Measurements from ENCODE around the gene KCNQ1.
A peak's percentile ranks its signal among the peaks of the same experiment; 100 is the strongest.

Gene KCNQ1

GRCh38 chr11:2400762-2401435, 43.9 kb upstream of the KCNQ1 start:
- Histone ChIP-seq H3K4me2 (peak overlapping the region; percentile 87), H3K4me1 (peaks cover 40% of the 10 kb centered on the region), H3K9me3 (no peaks in the 10 kb centered on the region), H4K20me1 (peaks cover 24% of the 10 kb centered on the region), H3K27me3 (no peaks in the 10 kb centered on the region), H3K9ac (peak overlapping the region; percentile 98), H3K4me3 (peak overlapping the region; percentile 97), H3K36me3 (peaks cover 72% of the 10 kb centered on the region), H3K27ac (peak overlapping the region; percentile 96)
- no peak for TF ChIP-seq Cebpa-rat (IDR thresholded peaks at IDR 0.05)

GRCh38 chr11:2401436-2401984, 43.3 kb upstream of the KCNQ1 start:
- no peak for TF ChIP-seq Cebpa-rat (IDR thresholded peaks at IDR 0.05)
- H4K20me1 ChIP-seq = peaks cover 18% of the 10 kb centered on the region
- H3K27me3 ChIP-seq = no peaks in the 10 kb centered on the region
- peaks cover 66% of the 10 kb centered on the region for H3K36me3 ChIP-seq
- H3K4me3 ChIP-seq = peak overlapping the region; percentile 97
- H3K27ac ChIP-seq = peak overlapping the region; percentile 96
- peaks cover 34% of the 10 kb centered on the region for H3K4me1 ChIP-seq
- H3K9ac ChIP-seq = peak overlapping the region; percentile 98
- no peaks in the 10 kb centered on the region for H3K9me3 ChIP-seq
- H3K4me2 ChIP-seq = peak overlapping the region; percentile 87

GRCh38 chr11:2402106-2402505, 42.7 kb upstream of the KCNQ1 start:
- no peaks in the 10 kb centered on the region for H3K27me3 ChIP-seq
- peaks cover 60% of the 10 kb centered on the region for H3K36me3 ChIP-seq

GRCh38 chr11:2402890-2403645, 41.7 kb upstream of the KCNQ1 start:
- Histone ChIP-seq H3K27me3 (no peaks in the 10 kb centered on the region), H3K4me2 (no peak overlapping the region)

More at GRCh38 chr11:2402106-2402505, 42.7 kb upstream of the KCNQ1 start:
- Histone ChIP-seq H3K4me2 (peak overlapping the region; percentile 87), H3K9me3 (no peaks in the 10 kb centered on the region), H4K20me1 (peaks cover 12% of the 10 kb centered on the region), H3K27ac (peak overlapping the region; percentile 96), H3K9ac (peak overlapping the region; percentile 98), H3K4me3 (peak overlapping the region; percentile 97), H3K4me1 (peaks cover 28% of the 10 kb centered on the region)
- no peak for TF ChIP-seq Cebpa-rat (IDR thresholded peaks at IDR 0.05)

GRCh38 chr11:2404735-2405196, 40.0 kb upstream of the KCNQ1 start:
- peaks cover 11% of the 10 kb centered on the region; the same call in 1 of the 2 replicates for H4K20me1 ChIP-seq
- 0 out of 2 replicates have a peak overlapping the region, but pooled peaks have one; percentile 4 for H3K9ac ChIP-seq
- no peak overlapping the region for H3K4me3 ChIP-seq
- H3K27me3 ChIP-seq = peaks cover 14% of the 10 kb centered on the region
- peaks cover 36% of the 10 kb centered on the region for H3K36me3 ChIP-seq
- no peaks in the 10 kb centered on the region for H3K9me3 ChIP-seq
- peaks cover 25% of the 10 kb centered on the region for H3K4me1 ChIP-seq
- no peak overlapping the region for H3K4me2 ChIP-seq
- no peak overlapping the region for H3K27ac ChIP-seq
- no peak for TF ChIP-seq Cebpa-rat (IDR thresholded peaks at IDR 0.05)

More at GRCh38 chr11:2402890-2403645, 41.7 kb upstream of the KCNQ1 start:
- H3K9me3 ChIP-seq = no peaks in the 10 kb centered on the region
- peaks cover 28% of the 10 kb centered on the region for H3K4me1 ChIP-seq
- H3K9ac ChIP-seq = no peak overlapping the region
- peaks cover 52% of the 10 kb centered on the region for H3K36me3 ChIP-seq
- peaks cover 11% of the 10 kb centered on the region; the same call in 1 of the 2 replicates for H4K20me1 ChIP-seq
- no peak overlapping the region for H3K4me3 ChIP-seq
- no peak for TF ChIP-seq Cebpa-rat (IDR thresholded peaks at IDR 0.05)
- no peak overlapping the region for H3K27ac ChIP-seq

GRCh38 chr11:2406451-2406850, 38.4 kb upstream of the KCNQ1 start:
- H3K9me3 ChIP-seq = no peaks in the 10 kb centered on the region
- peaks cover 9% of the 10 kb centered on the region; the same call in 1 of the 2 replicates for H4K20me1 ChIP-seq
- no peak overlapping the region for H3K9ac ChIP-seq
- peaks cover 36% of the 10 kb centered on the region for H3K36me3 ChIP-seq
- H3K4me1 ChIP-seq = peaks cover 35% of the 10 kb centered on the region
- peaks cover 26% of the 10 kb centered on the region for H3K27me3 ChIP-seq
- H3K4me2 ChIP-seq = no peak overlapping the region
- no peak for TF ChIP-seq Cebpa-rat (IDR thresholded peaks at IDR 0.05)
- no peak overlapping the region for H3K4me3 ChIP-seq
- no peak overlapping the region for H3K27ac ChIP-seq

- no peak overlapping the region for H3K4me2 ChIP-seq
- no peak overlapping the region for H3K4me3 ChIP-seq
- H3K27ac ChIP-seq = no peak overlapping the region
- TF ChIP-seq Cebpa-rat (IDR thresholded peaks at IDR 0.05) = no peak
- peaks cover 30% of the 10 kb centered on the region for H3K4me1 ChIP-seq
- peaks cover 26% of the 10 kb centered on the region for H3K27me3 ChIP-seq
- no peak overlapping the region for H3K9ac ChIP-seq
- peaks cover 4% of the 10 kb centered on the region; the same call in 1 of the 2 replicates for H4K20me1 ChIP-seq
- H3K9me3 ChIP-seq = no peaks in the 10 kb centered on the region
- H3K36me3 ChIP-seq = peaks cover 32% of the 10 kb centered on the region
Observed at GRCh38 chr11:2406878-2407410, 37.9 kb upstream of the KCNQ1 start.

GRCh38 chr11:2408671-2409070, 36.1 kb upstream of the KCNQ1 start:
- Histone ChIP-seq H3K36me3 (peaks cover 14% of the 10 kb centered on the region), H3K9ac (no peak overlapping the region), H4K20me1 (no peaks in the 10 kb centered on the region), H3K4me1 (peaks cover 36% of the 10 kb centered on the region), H3K4me3 (no peak overlapping the region), H3K4me2 (peak overlapping the region; percentile 91; the same call in 1 of the 2 replicates), H3K27me3 (peaks cover 26% of the 10 kb centered on the region), H3K9me3 (no peaks in the 10 kb centered on the region), H3K27ac (no peak overlapping the region)
- no peak for TF ChIP-seq Cebpa-rat (IDR thresholded peaks at IDR 0.05)

GRCh38 chr11:2409126-2409525, 35.7 kb upstream of the KCNQ1 start:
- no peak for TF ChIP-seq Cebpa-rat (IDR thresholded peaks at IDR 0.05)
- peaks cover 37% of the 10 kb centered on the region for H3K4me1 ChIP-seq
- peak overlapping the region; percentile 32; the same call in 1 of the 2 replicates for H3K9ac ChIP-seq
- H3K36me3 ChIP-seq = peaks cover 10% of the 10 kb centered on the region
- H3K27ac ChIP-seq = peak overlapping the region; percentile 52; the same call in 1 of the 2 replicates
- H3K4me3 ChIP-seq = no peak overlapping the region
- peak overlapping the region; percentile 91 for H3K4me2 ChIP-seq
- H3K9me3 ChIP-seq = no peaks in the 10 kb centered on the region
- peaks cover 26% of the 10 kb centered on the region for H3K27me3 ChIP-seq
- no peaks in the 10 kb centered on the region for H4K20me1 ChIP-seq

Data from BLaER1 (cell line).